ENCODE data around the gene CELA2B.

The CELA2B gene

DNA sequence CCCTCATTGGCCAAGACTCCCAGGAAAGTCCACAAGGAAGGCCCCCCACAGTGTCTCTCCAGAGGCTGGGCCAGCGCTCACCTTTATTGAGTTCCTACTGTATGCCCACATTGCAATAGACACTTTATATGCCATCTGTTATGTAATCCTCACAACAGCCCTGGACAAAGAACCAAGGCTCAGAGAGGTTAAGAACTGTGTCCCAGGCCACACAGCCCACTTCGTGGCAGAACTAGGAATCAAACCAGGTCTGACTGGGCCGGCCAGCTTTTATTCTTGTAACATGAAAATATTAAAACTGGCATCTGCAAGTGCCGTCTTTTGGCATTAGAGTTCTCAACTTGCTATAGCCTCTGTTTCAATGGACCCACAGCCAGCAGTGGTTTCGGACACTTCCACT lies 33.1 kb upstream of the CELA2B start:
- H3K4me1 ChIP-seq (ENCODE audit: control insufficient read depth in 1 of 2, insufficient read depth in 1 of 2, low read depth in 1 of 2, low read length in 1 of 2) = peaks cover 0 to 7% of the 10 kb centered on the region in 2 experiments
- TF ChIP-seq, protein P1, sequence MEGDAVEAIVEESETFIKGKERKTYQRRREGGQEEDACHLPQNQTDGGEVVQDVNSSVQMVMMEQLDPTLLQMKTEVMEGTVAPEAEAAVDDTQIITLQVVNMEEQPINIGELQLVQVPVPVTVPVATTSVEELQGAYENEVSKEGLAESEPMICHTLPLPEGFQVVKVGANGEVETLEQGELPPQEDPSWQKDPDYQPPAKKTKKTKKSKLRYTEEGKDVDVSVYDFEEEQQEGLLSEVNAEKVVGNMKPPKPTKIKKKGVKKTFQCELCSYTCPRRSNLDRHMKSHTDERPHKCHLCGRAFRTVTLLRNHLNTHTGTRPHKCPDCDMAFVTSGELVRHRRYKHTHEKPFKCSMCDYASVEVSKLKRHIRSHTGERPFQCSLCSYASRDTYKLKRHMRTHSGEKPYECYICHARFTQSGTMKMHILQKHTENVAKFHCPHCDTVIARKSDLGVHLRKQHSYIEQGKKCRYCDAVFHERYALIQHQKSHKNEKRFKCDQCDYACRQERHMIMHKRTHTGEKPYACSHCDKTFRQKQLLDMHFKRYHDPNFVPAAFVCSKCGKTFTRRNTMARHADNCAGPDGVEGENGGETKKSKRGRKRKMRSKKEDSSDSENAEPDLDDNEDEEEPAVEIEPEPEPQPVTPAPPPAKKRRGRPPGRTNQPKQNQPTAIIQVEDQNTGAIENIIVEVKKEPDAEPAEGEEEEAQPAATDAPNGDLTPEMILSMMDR (IDR thresholded peaks at IDR 0.05) = no peak
- no peak overlapping the region for H3K4me3 ChIP-seq (ENCODE audit: low read depth in 1 of 2, low read length in 1 of 2)
- no peaks in the 10 kb centered on the region for H3K9me3 ChIP-seq
- H3K27ac ChIP-seq = no peak overlapping the region
- peaks cover 35% of the 10 kb centered on the region for H3K27me3 ChIP-seq
- no peaks in the 10 kb centered on the region for H3K36me3 ChIP-seq

DNA sequence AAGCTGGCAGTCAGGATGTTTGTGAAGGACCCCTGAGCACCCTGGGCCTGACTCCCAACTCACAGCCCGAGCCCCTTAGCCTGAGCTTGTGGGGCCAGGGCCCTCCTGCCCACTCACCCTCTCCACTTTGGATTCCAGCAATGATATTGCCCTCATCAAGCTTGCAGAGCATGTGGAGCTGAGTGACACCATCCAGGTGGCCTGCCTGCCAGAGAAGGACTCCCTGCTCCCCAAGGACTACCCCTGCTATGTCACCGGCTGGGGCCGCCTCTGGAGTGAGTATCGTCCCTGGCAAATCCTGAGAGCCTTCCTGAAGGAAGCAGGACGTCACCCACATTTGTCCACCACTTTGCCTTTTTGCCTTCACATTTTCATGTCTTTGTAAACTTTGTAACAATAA lies 32.6 kb upstream of the CELA2B start:
- TF ChIP-seq, protein P1 (IDR thresholded peaks at IDR 0.05) = no peak
- Histone ChIP-seq H3K9me3 (no peaks in the 10 kb centered on the region), H3K4me1 (ENCODE audit: control insufficient read depth in 1 of 2, insufficient read depth in 1 of 2, low read depth in 1 of 2, low read length in 1 of 2) (peaks cover 0 to 5% of the 10 kb centered on the region in 2 experiments), H3K27me3 (peaks cover 35% of the 10 kb centered on the region), H3K36me3 (no peaks in the 10 kb centered on the region), H3K4me3 (ENCODE audit: low read depth in 1 of 2, low read length in 1 of 2) (no peak overlapping the region), H3K27ac (no peak overlapping the region)

DNA sequence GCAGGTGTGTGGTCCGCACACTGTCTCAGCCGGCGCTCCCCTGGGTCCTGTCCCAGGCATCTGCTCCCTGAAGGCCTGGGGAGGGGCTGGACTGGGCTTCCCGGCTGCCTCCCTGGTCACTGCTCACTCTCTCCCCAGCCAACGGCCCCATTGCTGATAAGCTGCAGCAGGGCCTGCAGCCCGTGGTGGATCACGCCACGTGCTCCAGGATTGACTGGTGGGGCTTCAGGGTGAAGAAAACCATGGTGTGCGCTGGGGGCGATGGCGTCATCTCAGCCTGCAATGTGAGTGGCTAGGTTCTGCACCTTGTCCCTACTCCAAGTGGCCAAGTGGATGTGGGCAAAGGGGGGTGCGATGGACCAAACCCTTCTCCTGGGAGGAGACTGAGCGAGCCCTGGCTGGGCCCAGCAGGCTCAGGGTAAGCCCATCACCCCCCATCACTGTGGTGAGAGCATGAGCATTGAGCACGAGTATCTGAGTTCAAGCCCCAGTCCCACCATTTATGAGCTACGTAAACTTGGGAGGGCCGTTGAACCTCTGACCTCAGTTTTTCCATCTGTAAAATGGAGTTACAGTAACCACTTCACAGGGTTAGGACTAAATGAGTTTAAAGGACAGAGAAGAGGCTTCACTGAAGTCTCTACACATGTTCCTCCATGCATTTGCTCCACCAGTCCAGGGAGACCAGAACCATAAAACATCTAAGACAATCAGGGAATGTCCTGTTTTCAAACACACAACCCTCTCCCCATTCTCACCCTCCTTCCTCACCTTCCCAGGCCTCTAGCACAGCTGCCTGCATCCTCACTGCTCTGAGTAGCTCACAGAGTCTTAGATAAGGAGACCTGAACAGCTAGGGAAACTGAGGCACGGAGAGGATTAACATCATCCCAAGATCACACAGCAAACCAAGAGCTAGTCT lies 31.2 kb upstream of the CELA2B start:
- peaks cover 35% of the 10 kb centered on the region for H3K27me3 ChIP-seq
- H3K27ac ChIP-seq = no peak overlapping the region
- no peaks in the 10 kb centered on the region for H3K9me3 ChIP-seq
- H3K4me3 ChIP-seq (ENCODE audit: low read depth in 1 of 2, low read length in 1 of 2) = no peak overlapping the region
- no peaks in the 10 kb centered on the region for H3K36me3 ChIP-seq
- TF ChIP-seq, protein P1 (IDR thresholded peaks at IDR 0.05) = no peak
- no peaks in the 10 kb centered on the region for H3K4me1 ChIP-seq (ENCODE audit: control insufficient read depth in 1 of 2, insufficient read depth in 1 of 2, low read depth in 1 of 2, low read length in 1 of 2)

DNA sequence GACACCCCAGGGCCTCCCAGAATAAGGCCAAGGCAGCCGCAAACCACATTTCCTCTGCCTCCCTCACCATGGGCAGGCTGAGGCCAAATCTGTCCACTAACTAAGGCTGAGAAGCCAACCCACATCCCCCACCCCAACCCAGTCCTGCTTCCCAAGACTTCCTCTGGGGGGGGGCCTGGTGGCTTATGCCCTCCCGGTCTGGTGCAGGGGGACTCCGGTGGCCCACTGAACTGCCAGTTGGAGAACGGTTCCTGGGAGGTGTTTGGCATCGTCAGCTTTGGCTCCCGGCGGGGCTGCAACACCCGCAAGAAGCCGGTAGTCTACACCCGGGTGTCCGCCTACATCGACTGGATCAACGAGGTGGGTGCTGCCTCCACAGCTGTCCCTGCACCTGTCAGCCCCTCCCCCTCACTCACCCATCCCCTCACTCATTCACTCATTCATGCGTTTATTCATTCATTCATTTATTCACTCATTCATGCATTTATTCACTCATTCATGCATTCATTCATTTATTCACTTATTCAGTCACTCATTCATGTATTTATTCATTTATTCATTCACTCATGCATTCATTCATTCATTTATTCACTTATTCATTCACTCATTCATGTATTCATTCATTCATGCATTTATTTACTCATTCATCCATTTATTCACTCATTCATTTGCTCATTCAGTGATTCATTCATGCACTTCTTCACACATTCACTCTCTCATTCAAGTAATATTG lies 30.3 kb upstream of the CELA2B start:
- Histone ChIP-seq H3K4me3 (ENCODE audit: low read depth in 1 of 2, low read length in 1 of 2) (no peak overlapping the region), H3K27ac (no peak overlapping the region), H3K27me3 (peaks cover 35% of the 10 kb centered on the region), H3K4me1 (ENCODE audit: control insufficient read depth in 1 of 2, insufficient read depth in 1 of 2, low read depth in 1 of 2, low read length in 1 of 2) (no peaks in the 10 kb centered on the region), H3K9me3 (no peaks in the 10 kb centered on the region), H3K36me3 (no peaks in the 10 kb centered on the region)
- TF ChIP-seq, protein P1 (IDR thresholded peaks at IDR 0.05) = no peak

DNA sequence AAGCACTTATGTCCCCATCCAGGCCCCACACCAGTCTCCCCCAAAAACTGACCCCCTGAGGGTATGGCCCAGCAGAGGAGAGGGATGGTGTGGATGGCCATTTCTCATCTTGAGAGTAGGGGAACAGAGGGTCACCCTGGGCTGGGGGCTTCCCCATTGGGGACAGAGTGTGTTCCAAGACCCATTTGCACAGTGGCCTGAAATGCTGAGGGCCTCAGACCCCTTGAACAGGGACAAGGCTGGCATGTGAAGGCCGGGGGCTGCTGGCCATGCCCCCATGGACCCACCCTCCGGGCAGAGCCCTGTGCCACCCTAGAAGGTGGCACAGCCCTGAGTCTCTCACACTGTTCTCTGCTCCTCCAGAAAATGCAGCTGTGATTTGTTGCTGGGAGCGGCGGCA lies 29.7 kb upstream of the CELA2B start:
- Histone ChIP-seq H3K27me3 (peaks cover 35% of the 10 kb centered on the region), H3K9me3 (no peaks in the 10 kb centered on the region), H3K4me1 (ENCODE audit: control insufficient read depth in 1 of 2, insufficient read depth in 1 of 2, low read depth in 1 of 2, low read length in 1 of 2) (no peaks in the 10 kb centered on the region), H3K36me3 (no peaks in the 10 kb centered on the region), H3K27ac (no peak overlapping the region), H3K4me3 (ENCODE audit: low read depth in 1 of 2, low read length in 1 of 2) (no peak overlapping the region)
- TF ChIP-seq, protein P1 (IDR thresholded peaks at IDR 0.05) = no peak
